ENCODE results near the gene NUBPL. TPM values are rescaled to one million over a fixed set of nuclear protein-coding genes. Genes with fewer than 3 reads are reported as not detected.

Gene NUBPL
- total and polyA plus RNA-seq, 5 donors from 2014 or later = 4.2 to 9.9 (median 7.8) TPM

- ATAC-seq (ENCODE audit: low read depth in 2 of 2) = no peak
Observed at GRCh38 chr14:31578792-31579501, 17.7 kb downstream of the NUBPL start.

GRCh38 chr14:31580234-31580633 lies 19.0 kb downstream of the NUBPL start:
- H3K36me3 ChIP-seq (ENCODE audit: control insufficient read depth, insufficient read depth, low read length) = no peaks in the 10 kb centered on the region
- no peak overlapping the region for H3K4me3 ChIP-seq (ENCODE audit: low read depth, low read length)
- no peak overlapping the region for H3K4me3 Mint-ChIP-seq
- peaks cover 0 to 1% (median 0%) of the 10 kb centered on the region in 7 donors for H3K9me3 Mint-ChIP-seq
- ATAC-seq (ENCODE audit: low read depth in 2 of 2) (no peak), DNase-seq (no peak)
- no peaks in the 10 kb centered on the region for H3K4me1 ChIP-seq (ENCODE audit: control insufficient read depth, insufficient read depth, low read length, poor library complexity, severe bottlenecking)
- H3K27me3 Mint-ChIP-seq = no peaks in the 10 kb centered on the region
- H3K27ac ChIP-seq (ENCODE audit: insufficient read depth, low read length, poor library complexity, severe bottlenecking) = no peak overlapping the region
- no peak overlapping the region for H3K27ac Mint-ChIP-seq
- H3K36me3 Mint-ChIP-seq = peaks cover 23% of the 10 kb centered on the region
- H3K27me3 ChIP-seq (ENCODE audit: control insufficient read depth, insufficient read depth, low read length) = no peaks in the 10 kb centered on the region
- H3K4me1 Mint-ChIP-seq = peaks cover 0 to 8% (median 6%) of the 10 kb centered on the region in 4 donors
- no peaks in the 10 kb centered on the region for H3K9me3 ChIP-seq (ENCODE audit: control insufficient read depth in 2 of 2, low read length in 2 of 2)

More at GRCh38 chr14:31578792-31579501, 17.7 kb downstream of the NUBPL start:
- no peak overlapping the region for H3K27ac ChIP-seq (ENCODE audit: insufficient read depth, low read length, poor library complexity, severe bottlenecking)
- H3K27ac Mint-ChIP-seq = peak overlapping the region in 1 of 3 donors; percentile 42
- H3K27me3 Mint-ChIP-seq = no peaks in the 10 kb centered on the region
- H3K4me1 Mint-ChIP-seq = peaks cover 0 to 7% (median 5%) of the 10 kb centered on the region in 4 donors
- no peak overlapping the region for H3K4me3 Mint-ChIP-seq
- peaks cover 0 to 1% (median 0%) of the 10 kb centered on the region in 7 donors for H3K9me3 Mint-ChIP-seq
- H3K27me3 ChIP-seq (ENCODE audit: control insufficient read depth, insufficient read depth, low read length) = no peaks in the 10 kb centered on the region
- no peak for DNase-seq
- no peak overlapping the region for H3K4me3 ChIP-seq (ENCODE audit: low read depth, low read length)
- no peaks in the 10 kb centered on the region for H3K36me3 ChIP-seq (ENCODE audit: control insufficient read depth, insufficient read depth, low read length)
- no peaks in the 10 kb centered on the region for H3K4me1 ChIP-seq (ENCODE audit: control insufficient read depth, insufficient read depth, low read length, poor library complexity, severe bottlenecking)
- peaks cover 23% of the 10 kb centered on the region for H3K36me3 Mint-ChIP-seq
- no peaks in the 10 kb centered on the region for H3K9me3 ChIP-seq (ENCODE audit: control insufficient read depth in 2 of 2, low read length in 2 of 2)

DNA sequence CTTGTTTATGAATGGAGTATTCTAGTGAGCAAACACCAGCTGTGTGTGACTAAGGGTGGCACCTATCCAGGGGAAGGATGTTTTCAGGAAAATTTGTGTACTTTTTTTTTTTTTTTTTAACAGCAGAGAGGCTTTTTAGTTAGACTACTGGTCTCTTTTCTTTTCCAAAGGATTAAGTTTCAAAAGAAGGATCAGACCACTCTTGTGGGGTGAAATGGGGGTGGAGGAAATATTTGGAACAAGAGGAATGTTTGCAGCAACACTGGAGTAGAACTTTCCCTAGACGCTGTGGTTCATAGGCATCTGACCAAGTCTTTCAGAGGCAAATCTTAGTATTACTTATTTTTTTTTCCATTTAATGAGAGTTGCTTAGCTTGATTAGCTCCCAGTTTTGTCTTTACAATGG lies 21.1 kb downstream of the NUBPL start:
- H3K27ac Mint-ChIP-seq = no peak overlapping the region
- H3K36me3 Mint-ChIP-seq = peaks cover 14% of the 10 kb centered on the region
- no peaks in the 10 kb centered on the region for H3K27me3 Mint-ChIP-seq
- no peak overlapping the region for H3K4me3 Mint-ChIP-seq
- Histone ChIP-seq H3K27me3 (ENCODE audit: control insufficient read depth, insufficient read depth, low read length) (no peaks in the 10 kb centered on the region), H3K4me3 (ENCODE audit: low read depth, low read length) (no peak overlapping the region), H3K9me3 (ENCODE audit: control insufficient read depth in 2 of 2, low read length in 2 of 2) (no peaks in the 10 kb centered on the region), H3K4me1 (ENCODE audit: control insufficient read depth, insufficient read depth, low read length, poor library complexity, severe bottlenecking) (no peaks in the 10 kb centered on the region), H3K27ac (ENCODE audit: insufficient read depth, low read length, poor library complexity, severe bottlenecking) (no peak overlapping the region), H3K36me3 (ENCODE audit: control insufficient read depth, insufficient read depth, low read length) (no peaks in the 10 kb centered on the region)
- peaks cover 0 to 1% (median 0%) of the 10 kb centered on the region in 7 donors for H3K9me3 Mint-ChIP-seq
- DNase-seq (no peak), ATAC-seq (ENCODE audit: low read depth in 2 of 2) (no peak)
- H3K4me1 Mint-ChIP-seq = peaks cover 4 to 16% (median 10%) of the 10 kb centered on the region in 4 donors

DNA sequence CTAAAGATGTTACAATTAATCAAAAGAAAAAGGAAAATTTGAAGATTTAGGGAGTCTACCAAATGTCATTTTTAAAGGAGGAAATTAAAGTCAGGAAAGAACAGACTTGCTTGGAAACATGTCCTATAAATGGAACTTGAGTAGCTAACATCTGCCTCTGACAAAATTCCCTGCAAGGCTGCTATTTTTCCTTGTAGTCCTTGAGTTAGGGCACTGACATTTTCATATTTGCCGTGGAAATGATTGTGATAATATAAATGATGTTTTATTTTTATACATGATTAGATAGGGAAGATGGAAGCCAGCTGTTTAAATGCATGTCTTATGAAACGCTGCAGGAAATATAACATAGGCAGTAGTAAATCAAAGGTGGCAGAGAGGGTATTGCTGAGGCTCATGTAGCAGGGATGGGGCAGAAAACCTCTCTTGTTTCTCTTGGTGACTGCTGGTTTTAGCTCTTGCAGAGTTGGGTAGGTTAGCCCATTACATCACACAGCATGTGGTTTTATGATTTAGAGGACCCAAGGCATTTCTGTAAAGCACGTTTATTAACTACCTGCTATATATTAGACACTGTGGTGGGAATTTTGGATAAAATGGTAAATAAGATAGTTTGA lies 21.7 kb downstream of the NUBPL start:
- ATAC-seq (ENCODE audit: low read depth in 2 of 2) (no peak), DNase-seq (no peak)
- Histone ChIP-seq H3K4me1 (ENCODE audit: control insufficient read depth, insufficient read depth, low read length, poor library complexity, severe bottlenecking) (no peaks in the 10 kb centered on the region), H3K27ac (ENCODE audit: insufficient read depth, low read length, poor library complexity, severe bottlenecking) (no peak overlapping the region), H3K27me3 (ENCODE audit: control insufficient read depth, insufficient read depth, low read length) (no peaks in the 10 kb centered on the region), H3K36me3 (ENCODE audit: control insufficient read depth, insufficient read depth, low read length) (no peaks in the 10 kb centered on the region), H3K4me3 (ENCODE audit: low read depth, low read length) (no peak overlapping the region), H3K9me3 (ENCODE audit: control insufficient read depth in 2 of 2, low read length in 2 of 2) (no peaks in the 10 kb centered on the region)
- Mint-ChIP-seq H3K4me3 (no peak overlapping the region), H3K9me3 (peaks cover 0 to 1% (median 0%) of the 10 kb centered on the region in 7 donors), H3K36me3 (peaks cover 10% of the 10 kb centered on the region), H3K27me3 (no peaks in the 10 kb centered on the region), H3K4me1 (peaks cover 4 to 14% (median 10%) of the 10 kb centered on the region in 4 donors), H3K27ac (no peak overlapping the region)

- Histone ChIP-seq H3K4me1 (ENCODE audit: control insufficient read depth, insufficient read depth, low read length, poor library complexity, severe bottlenecking) (no peaks in the 10 kb centered on the region), H3K4me3 (ENCODE audit: low read depth, low read length) (no peak overlapping the region), H3K27ac (ENCODE audit: insufficient read depth, low read length, poor library complexity, severe bottlenecking) (no peak overlapping the region), H3K9me3 (ENCODE audit: control insufficient read depth in 2 of 2, low read length in 2 of 2) (no peaks in the 10 kb centered on the region), H3K27me3 (ENCODE audit: control insufficient read depth, insufficient read depth, low read length) (no peaks in the 10 kb centered on the region), H3K36me3 (ENCODE audit: control insufficient read depth, insufficient read depth, low read length) (no peaks in the 10 kb centered on the region)
- no peak overlapping the region for H3K27ac Mint-ChIP-seq
- no peak overlapping the region for H3K4me3 Mint-ChIP-seq
- ATAC-seq (ENCODE audit: low read depth in 2 of 2) = no peak
- H3K36me3 Mint-ChIP-seq = peaks cover 15% of the 10 kb centered on the region
- DNase-seq = no peak
- H3K27me3 Mint-ChIP-seq = no peaks in the 10 kb centered on the region
- peaks cover 4 to 14% (median 7%) of the 10 kb centered on the region in 4 donors for H3K4me1 Mint-ChIP-seq
- no peaks in the 10 kb centered on the region for H3K9me3 Mint-ChIP-seq
Observed at GRCh38 chr14:31590206-31590605, 29.0 kb downstream of the NUBPL start.

GRCh38 chr14:31592122-31592521 lies 30.9 kb downstream of the NUBPL start:
- Mint-ChIP-seq H3K27ac (peak overlapping the region in 1 of 3 donors; percentile 34), H3K36me3 (peaks cover 18% of the 10 kb centered on the region), H3K9me3 (no peaks in the 10 kb centered on the region), H3K4me1 (peaks cover 0 to 6% (median 3%) of the 10 kb centered on the region in 4 donors), H3K27me3 (no peaks in the 10 kb centered on the region), H3K4me3 (no peak overlapping the region)
- no peak for DNase-seq
- Histone ChIP-seq H3K36me3 (ENCODE audit: control insufficient read depth, insufficient read depth, low read length) (no peaks in the 10 kb centered on the region), H3K4me3 (ENCODE audit: low read depth, low read length) (no peak overlapping the region), H3K9me3 (ENCODE audit: control insufficient read depth in 2 of 2, low read length in 2 of 2) (no peaks in the 10 kb centered on the region), H3K27me3 (ENCODE audit: control insufficient read depth, insufficient read depth, low read length) (no peaks in the 10 kb centered on the region), H3K27ac (ENCODE audit: insufficient read depth, low read length, poor library complexity, severe bottlenecking) (no peak overlapping the region), H3K4me1 (ENCODE audit: control insufficient read depth, insufficient read depth, low read length, poor library complexity, severe bottlenecking) (no peaks in the 10 kb centered on the region)
- no peak for ATAC-seq (ENCODE audit: low read depth in 2 of 2)

DNA sequence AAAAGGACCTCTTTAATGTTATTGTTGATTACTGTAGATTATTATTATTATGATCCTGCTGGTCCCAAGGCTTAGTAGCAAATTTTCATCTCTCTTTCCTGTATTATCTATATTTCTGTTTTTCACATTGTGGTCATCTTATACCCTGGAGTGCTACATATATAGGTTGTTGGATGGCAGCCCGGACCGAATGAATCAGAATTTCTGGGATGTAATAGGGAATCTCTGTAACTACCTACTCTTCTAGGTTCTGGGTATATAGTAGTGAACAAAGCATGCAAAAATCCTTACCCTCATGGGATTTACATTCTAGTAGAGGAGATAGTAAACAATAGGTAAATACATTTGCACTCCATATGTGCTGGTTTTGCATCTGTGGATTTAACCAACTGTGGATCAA lies 31.4 kb downstream of the NUBPL start:
- Histone ChIP-seq H3K27me3 (ENCODE audit: control insufficient read depth, insufficient read depth, low read length) (no peaks in the 10 kb centered on the region), H3K4me3 (ENCODE audit: low read depth, low read length) (no peak overlapping the region), H3K36me3 (ENCODE audit: control insufficient read depth, insufficient read depth, low read length) (no peaks in the 10 kb centered on the region), H3K9me3 (ENCODE audit: control insufficient read depth in 2 of 2, low read length in 2 of 2) (no peaks in the 10 kb centered on the region), H3K27ac (ENCODE audit: insufficient read depth, low read length, poor library complexity, severe bottlenecking) (no peak overlapping the region), H3K4me1 (ENCODE audit: control insufficient read depth, insufficient read depth, low read length, poor library complexity, severe bottlenecking) (no peaks in the 10 kb centered on the region)
- no peak for ATAC-seq (ENCODE audit: low read depth in 2 of 2)
- DNase-seq = no peak
- Mint-ChIP-seq H3K36me3 (peaks cover 18% of the 10 kb centered on the region), H3K4me1 (peaks cover 0 to 6% (median 4%) of the 10 kb centered on the region in 4 donors), H3K27ac (no peak overlapping the region), H3K27me3 (no peaks in the 10 kb centered on the region), H3K9me3 (no peaks in the 10 kb centered on the region), H3K4me3 (no peak overlapping the region)
